Breast epithelium (tissue), 4 donors: ENCODE data around the gene ZBTB40. TPM values are rescaled to one million over a fixed set of nuclear protein-coding genes. Genes with fewer than 3 reads are reported as not detected.

Experiments
- DNase-seq, 2 donors: peaks; one replicate each; pipeline ENCODE4 v3.0.0-alpha.2; 2019; ENCODE audit warnings: low spot score in 2 of 2
- H3K27ac ChIP-seq, 2 donors: fragments of 200-600 bp; sonication (generic) in 1 of 2; one replicate each; pipeline ENCODE4 v1.5.1; 2016 to 2019; ENCODE audit warnings: mild to moderate bottlenecking in 1 of 2
- H3K27me3 ChIP-seq, 2 donors: fragments of 200-600 bp; sonication (generic) in 1 of 2; one replicate each; pipeline versions ENCODE4 v1.5.1 to v1.6.0; 2017 to 2019; ENCODE audit warnings: control low read depth in 1 of 2, mild to moderate bottlenecking in 1 of 2
- H3K36me3 ChIP-seq: fragments of 200-600 bp; one replicate; pipeline ENCODE4 v1.5.1; 2019
- H3K4me1 ChIP-seq, 2 donors: fragments of 200-600 bp; sonication (generic); one replicate each; pipeline ENCODE4 v1.5.1; 2016 to 2019; ENCODE audit warnings: control low read depth in 1 of 2
- H3K4me3 ChIP-seq, 3 donors: fragments of 200-600 bp; sonication (generic); 1 replicate in 2 of 3; 2 replicates in 1 of 3; pipeline ENCODE4 v1.5.1; 2016 to 2019; ENCODE audit warnings: mild to moderate bottlenecking in 3 of 3, moderate library complexity in 2 of 3
- H3K9me3 ChIP-seq, 2 donors: fragments of 200-600 bp; sonication (generic) in 1 of 2; one replicate each; pipeline ENCODE4 v1.5.1; 2016 to 2019; ENCODE audit warnings: control low read depth in 1 of 2
- POLR2A ChIP-seq: fragments of 450-650 bp; IDR thresholded peaks from one replicate; pipeline ENCODE4 v1.6.1; 2016; ENCODE audit warnings: antibody characterized with exemption, mild to moderate bottlenecking, moderate library complexity
- POLR2AphosphoS5 ChIP-seq, 3 donors: sonication (generic); formaldehyde crosslinking; IDR thresholded peaks; one replicate each; pipeline ENCODE4 v1.6.1; 2017; ENCODE audit warnings: antibody characterized with exemption in 3 of 3
- intact Hi-C: fragments of 100-400 bp; cut with DNase I; formaldehyde crosslinking; loops from one replicate; pipeline ENCODE4 v1.15.1; 2023; ENCODE audit warnings: low total_unique reads
- total RNA-seq, 3 donors: library from RNA; depleted of rRNA; stranded (reverse); fragments of >200 nt; gene quantifications; one replicate each; pipeline ENCODE4 v1.1.0, GENCODE V29; 2016
- TF ChIP-seq, protein P1 (sequence below), 3 donors: fragments of 450-650 bp; IDR thresholded peaks; one replicate each; pipeline ENCODE4 v1.5.1; 2016 to 2017; ENCODE audit warnings: antibody characterized with exemption in 3 of 3, mild to moderate bottlenecking in 3 of 3, moderate library complexity in 3 of 3

The ZBTB40 gene
- total RNA-seq, 3 donors from 2014 or later, result 15.7 to 24.6 (median 22.0) TPM

DNA sequence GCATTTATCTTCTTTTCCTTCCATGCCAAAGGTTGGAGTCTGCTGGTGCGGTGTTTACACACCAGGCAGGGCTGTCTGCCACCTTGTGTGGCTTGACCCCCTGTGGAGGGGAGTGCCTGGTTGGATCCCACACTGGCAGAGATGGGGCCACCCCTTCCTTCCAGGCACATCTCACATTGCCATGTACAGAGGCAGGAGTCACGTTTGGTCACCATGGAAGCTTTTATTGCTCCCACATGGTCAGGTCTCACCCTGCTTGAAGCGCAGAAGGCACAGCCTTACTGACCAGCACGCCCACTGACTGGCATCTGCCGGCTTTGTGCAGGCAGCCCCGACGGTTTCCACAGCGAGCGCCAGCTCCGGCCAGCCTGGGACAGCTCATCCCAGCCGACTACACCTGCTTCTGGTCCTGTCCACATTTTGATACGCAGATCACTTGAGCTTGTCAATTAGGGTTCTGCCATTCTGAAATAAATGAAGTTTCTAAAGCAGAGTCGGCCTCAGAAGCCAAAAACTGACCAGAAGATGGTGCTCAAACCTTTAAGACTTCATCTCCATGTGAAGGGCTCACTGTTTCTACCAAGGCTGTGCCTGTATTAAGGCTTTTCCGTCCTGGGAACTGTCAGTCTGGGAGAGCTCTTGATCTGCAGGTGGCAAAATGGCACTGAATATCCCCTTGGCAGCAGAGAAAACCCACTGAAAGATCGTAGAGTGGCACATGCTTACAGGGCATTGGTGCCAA is 76.1 kb downstream of the ZBTB40 start:
- H3K27ac ChIP-seq, result no peak overlapping the region
- H3K4me1 ChIP-seq, result no peaks in the 10 kb centered on the region
- TF ChIP-seq POLR2A, result no peak
- no peak for TF ChIP-seq POLR2AphosphoS5 (IDR thresholded peaks at IDR 0.05)
- TF ChIP-seq, protein P1, sequence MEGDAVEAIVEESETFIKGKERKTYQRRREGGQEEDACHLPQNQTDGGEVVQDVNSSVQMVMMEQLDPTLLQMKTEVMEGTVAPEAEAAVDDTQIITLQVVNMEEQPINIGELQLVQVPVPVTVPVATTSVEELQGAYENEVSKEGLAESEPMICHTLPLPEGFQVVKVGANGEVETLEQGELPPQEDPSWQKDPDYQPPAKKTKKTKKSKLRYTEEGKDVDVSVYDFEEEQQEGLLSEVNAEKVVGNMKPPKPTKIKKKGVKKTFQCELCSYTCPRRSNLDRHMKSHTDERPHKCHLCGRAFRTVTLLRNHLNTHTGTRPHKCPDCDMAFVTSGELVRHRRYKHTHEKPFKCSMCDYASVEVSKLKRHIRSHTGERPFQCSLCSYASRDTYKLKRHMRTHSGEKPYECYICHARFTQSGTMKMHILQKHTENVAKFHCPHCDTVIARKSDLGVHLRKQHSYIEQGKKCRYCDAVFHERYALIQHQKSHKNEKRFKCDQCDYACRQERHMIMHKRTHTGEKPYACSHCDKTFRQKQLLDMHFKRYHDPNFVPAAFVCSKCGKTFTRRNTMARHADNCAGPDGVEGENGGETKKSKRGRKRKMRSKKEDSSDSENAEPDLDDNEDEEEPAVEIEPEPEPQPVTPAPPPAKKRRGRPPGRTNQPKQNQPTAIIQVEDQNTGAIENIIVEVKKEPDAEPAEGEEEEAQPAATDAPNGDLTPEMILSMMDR (IDR thresholded peaks at IDR 0.05), result no peak
- intact Hi-C loops, result no loop called here
- peaks cover 3% of the 10 kb centered on the region for H3K36me3 ChIP-seq
- H3K4me3 ChIP-seq, result no peak overlapping the region
- H3K9me3 ChIP-seq, result no peaks in the 10 kb centered on the region
- no peaks in the 10 kb centered on the region for H3K27me3 ChIP-seq
- DNase-seq, result no peak

DNA sequence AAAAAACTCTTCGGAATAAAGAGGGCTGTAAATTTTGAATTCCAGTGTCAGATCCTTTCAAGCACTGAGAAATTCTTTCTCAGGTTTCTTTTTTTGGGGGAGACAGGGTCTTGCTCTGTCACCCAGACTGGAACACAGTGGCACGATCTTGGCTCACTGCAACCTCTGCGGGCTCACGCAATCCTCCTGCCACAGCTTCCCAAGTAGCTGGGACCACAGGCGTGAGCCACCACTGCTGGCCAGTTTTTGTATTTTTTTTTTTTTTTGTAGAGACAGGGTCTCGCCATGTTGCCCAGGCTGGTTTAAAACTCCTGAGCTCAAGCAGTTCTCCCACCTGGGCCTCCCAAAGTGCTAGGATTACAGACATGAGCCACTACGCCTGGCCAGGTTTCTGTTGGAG is 76.8 kb downstream of the ZBTB40 start:
- TF ChIP-seq POLR2A (no peak), POLR2AphosphoS5 (IDR thresholded peaks at IDR 0.05) (no peak)
- TF ChIP-seq, protein P1 (IDR thresholded peaks at IDR 0.05), result no peak

DNA sequence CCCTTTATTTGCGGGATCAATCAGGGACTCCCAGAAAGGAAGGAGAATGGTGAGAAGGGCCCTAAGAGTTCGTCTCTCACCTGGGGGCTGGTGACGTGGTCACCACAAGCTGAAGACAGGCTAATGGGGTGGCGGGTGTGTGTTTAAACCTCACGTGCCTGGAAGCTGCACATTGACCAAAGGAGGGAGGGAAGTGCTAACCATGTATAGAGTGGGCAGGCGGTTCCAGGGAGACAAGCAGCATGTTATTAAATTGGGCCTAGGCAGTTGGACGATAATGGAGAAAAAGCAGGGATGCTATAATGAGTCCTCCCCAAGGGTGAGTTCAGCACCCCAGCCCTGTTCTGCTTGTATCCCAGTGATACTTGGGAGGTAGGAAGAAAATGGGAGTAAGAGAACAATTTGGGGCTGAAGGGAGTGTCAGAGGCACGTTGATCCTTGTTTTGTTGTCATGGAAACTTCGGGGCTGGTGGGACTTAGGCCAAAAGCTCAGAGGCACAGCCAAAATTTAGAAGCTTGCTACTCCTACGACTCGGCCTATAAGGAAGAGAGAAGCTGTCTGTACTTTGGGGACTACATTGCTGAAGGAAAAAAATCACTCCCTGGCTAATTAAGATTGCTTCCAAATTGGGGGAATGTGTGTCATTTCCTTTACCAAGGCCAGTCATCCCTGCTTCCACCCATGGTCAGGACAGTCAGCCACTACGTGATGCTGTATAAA is 78.4 kb downstream of the ZBTB40 start:
- Histone ChIP-seq H3K9me3 (no peaks in the 10 kb centered on the region), H3K27me3 (no peaks in the 10 kb centered on the region), H3K36me3 (peaks cover 2% of the 10 kb centered on the region), H3K27ac (peak overlapping the region; percentile 21 to 39), H3K4me1 (no peaks in the 10 kb centered on the region), H3K4me3 (no peak overlapping the region)
- peak in 1 of 2 donors; percentile 34 for DNase-seq
- TF ChIP-seq POLR2A (no peak), POLR2AphosphoS5 (IDR thresholded peaks at IDR 0.05) (no peak)
- TF ChIP-seq, protein P1 (IDR thresholded peaks at IDR 0.05), result no peak
- intact Hi-C loops, result no loop called here

More for the DNA sequence above, 76.8 kb downstream of the ZBTB40 start:
- intact Hi-C loops, result no loop called here
- H3K4me3 ChIP-seq, result no peak overlapping the region
- no peaks in the 10 kb centered on the region for H3K27me3 ChIP-seq
- DNase-seq, result no peak
- no peak overlapping the region for H3K27ac ChIP-seq
- H3K4me1 ChIP-seq, result no peaks in the 10 kb centered on the region
- no peaks in the 10 kb centered on the region for H3K9me3 ChIP-seq
- H3K36me3 ChIP-seq, result peaks cover 3% of the 10 kb centered on the region

DNA sequence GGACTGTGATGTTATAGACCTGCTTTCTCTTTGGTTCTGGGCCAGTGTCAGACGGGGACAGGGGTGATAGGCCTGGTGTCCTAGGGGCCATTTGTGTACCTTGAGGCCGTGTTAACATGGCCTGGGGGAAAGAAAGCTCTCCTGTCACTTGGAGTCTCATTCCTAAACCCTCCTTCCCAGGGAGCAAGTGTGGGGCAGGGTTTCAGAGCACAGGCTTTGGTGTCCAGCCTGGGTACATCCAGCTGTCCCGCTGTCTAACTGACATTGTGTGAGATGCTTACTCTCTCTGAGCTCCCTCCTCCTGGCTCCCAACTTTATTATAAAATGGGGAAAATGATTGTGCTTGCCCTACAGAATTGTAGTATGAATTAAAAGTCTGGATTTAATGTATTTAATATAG is 79.1 kb downstream of the ZBTB40 start:
- TF ChIP-seq POLR2AphosphoS5 (IDR thresholded peaks at IDR 0.05), result no peak
- TF ChIP-seq, protein P1 (IDR thresholded peaks at IDR 0.05), result no peak
- no peak for TF ChIP-seq POLR2A
- intact Hi-C loops, result no loop called here
- H3K4me1 ChIP-seq, result no peaks in the 10 kb centered on the region
- H3K27me3 ChIP-seq, result no peaks in the 10 kb centered on the region
- H3K27ac ChIP-seq, result no peak overlapping the region
- H3K9me3 ChIP-seq, result no peaks in the 10 kb centered on the region
- H3K4me3 ChIP-seq, result no peak overlapping the region
- no peak for DNase-seq
- H3K36me3 ChIP-seq, result no peaks in the 10 kb centered on the region

DNA sequence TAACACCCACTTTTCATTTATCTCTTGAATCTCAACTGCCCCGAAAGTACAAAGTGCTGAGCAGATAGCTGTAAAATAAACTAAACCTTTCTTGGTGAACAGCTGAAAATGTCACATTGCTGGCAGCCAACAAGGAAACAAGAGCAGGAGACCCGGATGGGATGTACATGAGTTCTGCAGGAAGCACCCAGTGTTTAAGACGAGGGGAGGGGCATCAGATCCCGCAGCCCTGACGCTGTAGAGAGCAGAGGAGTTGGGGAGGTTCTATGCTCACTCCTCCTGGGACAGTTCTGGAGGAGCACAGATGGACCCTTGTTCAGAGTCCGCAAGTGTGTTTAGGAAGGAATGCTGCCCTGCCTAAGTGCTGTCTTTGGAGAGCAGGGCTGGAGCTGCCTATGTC is 79.6 kb downstream of the ZBTB40 start:
- Histone ChIP-seq H3K9me3 (no peaks in the 10 kb centered on the region), H3K36me3 (no peaks in the 10 kb centered on the region), H3K4me3 (no peak overlapping the region), H3K27me3 (no peaks in the 10 kb centered on the region), H3K27ac (no peak overlapping the region), H3K4me1 (no peaks in the 10 kb centered on the region)
- no peak for DNase-seq
- TF ChIP-seq, protein P1 (IDR thresholded peaks at IDR 0.05), result no peak
- TF ChIP-seq POLR2AphosphoS5 (IDR thresholded peaks at IDR 0.05), result no peak
- intact Hi-C loops, result no loop called here
